Tongue (tissue), 2 donors: ENCODE measurements around the gene NOTCH1. TPM values are rescaled to one million over a fixed set of nuclear protein-coding genes. Genes with fewer than 3 reads are reported as not detected.

Experiments used
- DNase-seq: peaks from one replicate; pipeline ENCODE4 v3.0.0-alpha.2; 2015
- total RNA-seq: library from RNA; depleted of rRNA; stranded (reverse); fragments of >200 nt; gene quantifications from one replicate; pipeline ENCODE4 v1.2.3, GENCODE V29; 2014

Gene NOTCH1
- total RNA-seq, 1 donor from 2014 or later, result 45.4 TPM

DNA sequence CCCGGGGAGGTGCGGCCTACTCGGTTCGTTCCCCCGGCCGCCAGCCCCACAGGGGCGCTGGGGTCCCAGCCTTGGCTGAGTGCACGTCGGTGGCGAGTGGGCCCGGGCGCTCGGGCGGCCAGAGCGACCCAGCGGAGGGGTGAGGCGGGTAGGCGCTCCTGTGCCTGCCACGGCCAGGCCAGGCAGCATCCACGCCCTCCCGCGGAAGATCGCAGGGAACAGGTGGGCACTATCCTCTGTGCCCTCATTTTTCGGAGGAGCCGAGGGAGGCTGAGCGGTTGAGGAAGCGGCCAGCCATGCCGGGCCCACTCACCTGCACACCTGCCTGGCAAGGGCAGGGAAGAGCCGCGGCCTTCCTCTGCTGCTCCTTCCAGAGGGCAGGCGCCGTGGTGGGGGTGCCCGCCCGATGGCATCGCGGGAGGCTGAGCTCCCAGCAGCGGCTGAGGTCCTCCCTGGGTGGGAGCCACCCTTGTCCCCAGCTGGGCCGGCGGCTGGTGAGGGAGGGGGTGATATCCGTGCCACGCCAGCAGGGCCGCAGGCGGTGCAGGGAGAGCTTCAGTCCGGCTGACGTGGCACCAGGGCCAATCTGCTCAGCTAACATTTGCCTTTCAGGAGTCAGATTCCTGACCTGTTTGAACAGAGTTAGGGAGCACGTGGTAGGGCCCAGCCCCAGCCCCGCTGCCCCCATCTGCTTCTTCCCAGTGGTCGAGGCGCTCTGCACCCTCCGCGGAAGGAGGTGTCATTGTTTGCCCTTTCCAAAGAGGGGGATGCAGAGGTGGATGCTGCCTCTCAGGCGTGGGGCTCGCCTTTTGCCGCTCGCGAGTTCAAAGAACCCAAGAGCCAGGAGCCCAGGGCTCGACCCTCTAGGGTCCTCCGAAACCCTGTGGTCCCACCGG is 61.4 kb downstream of the NOTCH1 start:
- peak; percentile 12 for DNase-seq

DNA sequence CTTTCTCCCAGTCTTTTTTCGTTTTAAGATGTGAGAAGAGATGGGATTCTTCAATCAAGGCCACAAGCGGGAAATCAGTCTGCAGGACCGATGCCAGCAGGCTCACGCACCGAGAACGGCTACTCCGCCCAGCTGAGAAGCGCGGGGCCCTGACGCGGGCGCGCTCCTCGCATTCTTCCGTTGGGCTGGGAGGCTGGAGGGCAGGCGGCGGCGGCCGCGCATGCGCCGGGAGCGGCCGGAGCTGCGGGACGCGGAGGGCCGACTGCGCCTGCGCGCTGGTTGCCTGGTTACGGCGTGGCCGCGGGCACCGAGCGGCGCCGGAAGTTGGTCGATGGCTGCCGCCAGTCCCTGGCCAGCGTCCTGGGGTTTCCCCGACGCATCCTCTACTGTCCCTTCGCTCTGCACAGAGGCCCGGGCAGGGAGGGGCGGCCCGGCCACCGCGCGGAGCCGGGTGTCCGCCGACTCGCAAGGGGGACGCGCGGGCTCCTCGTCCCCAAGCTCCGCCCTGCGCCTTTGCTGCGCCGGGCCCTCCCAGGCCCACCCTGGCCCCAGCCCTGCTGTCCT is 62.2 kb downstream of the NOTCH1 start:
- DNase-seq, result peak; percentile 98

DNA sequence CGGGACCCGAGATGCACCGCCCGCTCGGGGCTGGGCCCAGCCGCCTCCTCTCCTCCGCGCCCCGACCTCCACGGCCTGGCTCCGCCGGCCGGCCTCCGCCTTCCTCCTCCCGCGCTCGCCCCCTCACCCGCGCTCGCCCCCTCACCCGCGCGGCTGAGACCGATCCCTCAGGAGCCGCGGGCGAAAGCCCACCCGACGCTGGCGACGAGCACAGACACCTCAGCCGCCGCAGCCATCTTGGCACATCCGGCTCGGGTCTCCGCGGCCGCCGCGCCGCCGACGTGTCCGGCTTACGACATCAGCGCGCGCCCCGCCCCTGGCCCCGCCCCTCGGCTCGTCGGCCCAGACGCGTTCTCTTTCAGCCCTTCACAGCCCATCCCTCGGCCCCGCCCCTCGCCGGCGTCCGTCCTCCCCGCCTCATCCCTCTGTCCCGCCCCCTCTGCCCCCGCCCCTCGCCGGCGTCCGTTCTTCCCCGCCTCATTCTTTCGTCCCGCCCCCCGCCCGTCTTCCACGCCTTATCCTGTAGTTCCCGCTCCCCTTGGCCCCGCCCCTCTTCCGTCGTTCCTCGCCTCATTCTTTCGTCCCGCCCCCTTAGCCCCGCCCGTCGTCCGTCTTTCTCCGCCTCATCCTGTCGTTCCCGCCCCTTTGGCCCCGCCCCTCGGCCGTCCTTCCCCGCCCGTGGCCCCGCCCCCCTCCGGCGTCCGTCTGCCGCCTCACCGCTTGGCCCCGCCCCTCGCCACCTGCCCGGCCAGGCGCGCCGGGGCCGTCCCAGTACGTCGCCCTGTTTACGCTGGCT is 62.9 kb downstream of the NOTCH1 start, which contains the start of gene SEC16A:
TSS of gene SEC16A (minus strand) at position 248 of the 796 bp plus-strand sequence. CDS start 5,425 bp downstream, outside the sequence.
- peak; percentile 100 for DNase-seq

DNA sequence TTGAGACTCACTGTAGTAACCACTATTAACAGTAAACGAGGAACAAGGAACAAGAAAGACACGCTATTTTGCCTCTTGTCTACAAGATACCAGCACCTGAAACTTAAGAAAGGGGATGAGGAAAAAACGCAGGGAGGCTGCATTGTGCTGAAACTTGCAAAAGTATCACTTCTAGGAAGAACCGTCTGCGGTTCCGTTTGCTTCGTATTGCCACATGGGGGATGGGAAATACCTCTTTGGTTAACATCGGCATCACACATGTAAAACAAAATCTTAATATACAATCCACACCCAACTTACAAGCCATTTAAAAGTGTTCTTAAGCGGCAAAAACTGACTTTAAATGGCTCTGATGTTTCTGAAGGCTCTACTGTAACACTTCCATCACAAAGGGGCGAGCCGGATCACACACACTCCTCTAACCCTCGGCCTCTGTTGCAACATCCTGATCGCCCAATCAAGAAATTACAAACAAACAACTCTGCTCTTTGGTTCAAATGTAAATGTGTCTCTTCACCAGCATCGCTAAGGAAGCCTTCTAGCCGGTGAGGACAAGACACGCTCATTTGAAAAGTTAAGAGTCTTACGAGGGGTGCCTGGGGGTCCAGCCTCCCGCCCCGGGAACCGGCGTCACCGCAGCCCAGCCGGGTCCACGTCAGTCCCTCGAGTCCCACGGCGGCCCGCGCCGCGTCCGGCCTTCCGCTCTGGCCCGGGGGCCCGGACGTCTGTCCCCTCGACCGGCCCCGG is 63.6 kb downstream of the NOTCH1 start:
- DNase-seq, result peak; percentile 48

DNA sequence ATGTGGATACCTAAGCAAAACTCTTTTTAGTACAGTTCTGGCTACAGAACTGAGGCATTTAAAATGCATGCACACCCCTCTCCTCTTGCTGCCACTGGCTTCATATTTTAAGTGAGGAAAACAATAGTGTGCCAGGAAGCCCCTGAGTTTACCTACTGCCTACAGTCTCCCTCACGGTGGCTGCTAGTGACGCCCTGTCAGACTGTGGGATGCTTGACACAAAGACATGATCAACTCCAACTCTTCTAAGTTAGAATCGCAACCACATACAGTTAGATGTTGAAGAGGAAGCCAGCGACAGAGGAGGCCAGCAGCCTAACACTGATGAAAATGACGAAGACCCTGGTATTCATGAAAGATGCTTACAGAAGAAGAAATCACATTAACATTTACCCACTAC is 64.3 kb downstream of the NOTCH1 start:
- DNase-seq, result no peak

DNA sequence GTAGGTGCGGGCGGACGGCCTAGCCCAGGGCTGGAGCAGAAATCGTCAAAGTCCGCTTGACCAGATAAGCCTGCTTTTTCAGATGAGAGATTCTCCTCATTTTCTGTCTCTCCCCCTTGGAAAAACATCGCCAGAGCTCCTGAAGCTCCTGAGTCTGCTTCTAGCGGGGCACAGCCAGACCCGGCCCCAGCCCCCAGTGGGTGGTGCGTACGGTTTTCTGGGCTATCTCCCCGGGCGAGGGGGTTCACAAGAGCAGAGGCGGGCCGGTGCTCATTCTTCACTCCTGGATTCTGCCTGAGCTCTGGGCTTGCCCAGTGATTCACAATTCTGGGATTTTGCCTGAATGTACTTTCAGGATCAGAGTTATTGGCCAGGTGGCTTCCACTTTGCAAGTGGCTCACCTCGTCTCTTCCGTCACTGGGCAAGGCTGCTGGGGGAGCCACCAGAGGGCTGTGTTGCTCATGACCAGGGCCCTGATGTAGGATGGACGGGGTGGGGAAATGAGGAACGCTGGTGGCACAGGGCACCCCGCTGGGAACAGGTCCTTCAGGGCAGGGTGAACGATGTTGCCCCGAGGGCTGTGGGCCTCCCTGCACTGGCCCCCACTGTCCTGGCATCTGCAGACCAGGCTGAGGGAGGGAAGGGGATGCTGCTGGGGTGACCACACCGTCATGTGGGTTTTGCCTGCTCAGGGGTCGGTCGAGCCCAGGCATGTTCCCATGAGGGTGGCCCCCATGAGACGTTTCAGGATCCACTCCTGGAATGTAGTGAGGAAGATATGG is 69.3 kb downstream of the NOTCH1 start:
- no peak for DNase-seq

DNA sequence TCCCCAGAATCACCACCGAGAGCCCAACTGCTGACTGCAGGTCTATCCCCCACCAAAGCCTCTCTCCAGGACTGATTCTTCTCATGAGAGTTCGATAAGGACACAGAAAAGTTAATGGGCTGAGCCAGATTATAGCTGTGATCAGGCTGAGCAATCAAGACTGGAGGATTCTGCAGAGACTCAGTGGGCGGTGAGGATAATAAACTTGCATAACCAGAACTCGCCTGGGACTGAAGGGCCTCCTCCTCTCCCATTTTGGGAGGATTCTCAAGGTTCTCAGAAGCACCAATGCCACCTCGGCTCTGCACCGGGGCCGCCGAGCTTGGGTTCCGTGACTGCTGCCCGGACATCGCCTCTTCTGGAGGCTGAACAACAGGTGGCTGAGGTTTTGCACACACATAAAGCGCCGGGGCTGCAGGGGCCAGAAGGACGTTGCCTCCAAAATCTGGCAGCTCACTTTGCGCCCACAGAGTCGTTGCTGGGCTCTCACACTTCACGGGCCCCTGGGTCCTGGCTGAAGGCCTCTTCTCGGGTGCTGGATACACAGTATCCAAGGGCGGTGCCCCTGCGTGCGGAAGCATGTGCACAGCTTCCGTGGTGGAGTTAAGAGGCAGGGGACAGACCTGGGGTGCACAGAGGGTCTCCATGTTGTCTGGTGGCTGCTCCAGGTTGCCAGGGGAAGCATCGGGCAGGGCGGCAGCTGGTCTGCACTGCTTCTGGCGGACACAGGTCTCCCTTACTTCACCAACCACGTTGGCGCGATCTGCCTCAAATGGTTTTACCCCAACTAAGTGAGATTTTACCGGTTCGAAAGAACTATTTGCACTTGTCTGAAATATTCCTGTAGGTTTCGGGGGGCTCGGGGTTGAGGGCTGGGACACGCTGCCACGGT is 70.6 kb downstream of the NOTCH1 start:
- no peak for DNase-seq

DNA sequence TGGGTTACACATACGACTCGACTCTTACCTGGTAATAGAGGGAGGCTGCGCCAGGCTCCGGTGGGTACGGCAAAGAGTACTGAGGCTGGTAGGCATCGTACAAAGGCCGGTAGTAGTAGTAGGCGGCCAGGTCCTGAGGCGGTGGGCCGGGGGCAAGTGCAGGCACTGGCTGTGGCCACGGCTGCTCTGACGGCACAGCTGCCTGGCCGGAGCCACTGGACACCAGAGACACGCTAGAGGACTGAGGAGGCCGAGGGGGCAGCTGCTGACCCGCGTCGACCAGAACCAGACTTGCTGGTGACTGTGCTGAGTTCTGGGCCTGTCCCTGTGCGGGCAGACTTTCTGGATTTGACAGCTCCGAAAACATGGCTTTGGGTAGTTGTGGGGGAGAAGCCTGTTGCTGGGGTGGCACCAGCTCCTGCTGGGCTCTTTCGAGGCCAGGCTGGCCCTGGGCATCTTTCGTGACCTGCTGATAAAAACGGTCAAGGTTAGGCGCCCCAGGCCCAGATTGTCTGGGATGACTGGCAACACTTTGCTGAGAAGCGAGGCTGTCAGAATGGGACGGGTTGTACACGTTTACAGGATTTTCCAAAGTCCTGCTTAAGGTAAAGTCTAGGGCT is 71.7 kb downstream of the NOTCH1 start:
- DNase-seq, result no peak

DNA sequence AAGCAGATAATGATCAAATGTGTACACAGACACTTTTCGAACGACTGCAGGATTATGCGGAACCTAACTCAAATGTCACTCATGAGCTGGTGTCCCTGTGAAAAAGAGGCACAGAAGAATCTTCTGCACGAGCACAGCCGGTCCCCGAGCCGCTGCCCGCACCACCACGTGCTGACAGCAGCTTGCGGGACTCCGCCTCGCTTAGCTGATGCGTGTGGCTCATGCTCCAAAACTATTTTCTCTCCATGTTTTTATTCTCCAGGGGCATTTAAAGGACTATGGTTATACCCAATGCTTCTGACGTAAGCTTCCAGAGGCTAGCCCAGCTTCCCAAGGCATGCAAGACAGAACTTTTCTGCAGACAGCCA is 72.5 kb downstream of the NOTCH1 start:
- DNase-seq, result no peak

DNA sequence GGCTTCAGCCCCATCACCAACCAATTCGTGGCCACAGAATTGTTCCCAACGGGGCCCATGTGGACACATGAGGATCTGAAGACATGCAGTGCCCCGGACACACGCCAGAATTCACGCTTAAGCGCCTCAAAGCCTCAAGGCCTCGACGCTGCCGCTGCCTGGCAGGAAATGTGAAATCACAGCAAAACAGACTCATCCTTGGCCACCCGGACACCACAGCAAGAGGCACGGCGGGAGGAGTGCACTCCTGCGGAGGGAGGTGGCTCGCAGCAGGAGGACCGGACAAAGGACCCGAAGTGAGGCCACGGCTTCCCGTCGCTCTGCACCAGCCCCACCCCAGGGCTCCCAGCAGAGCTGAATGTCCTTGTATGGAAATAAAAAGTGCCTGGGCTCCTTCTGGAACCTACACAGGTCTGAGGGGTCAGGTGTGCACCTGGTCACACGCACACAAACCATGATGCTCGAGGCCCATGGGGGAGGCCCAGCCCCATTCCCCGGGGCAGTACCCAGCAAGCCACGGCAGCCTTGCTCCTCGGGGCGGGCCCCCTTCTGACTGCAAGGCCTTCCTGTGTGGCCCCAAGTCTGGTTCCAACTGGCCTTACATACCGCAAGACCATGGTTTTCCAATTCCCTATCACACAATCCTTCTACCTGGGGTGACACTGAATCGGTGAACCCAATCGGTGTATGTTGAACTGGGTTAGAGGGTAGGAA is 73.1 kb downstream of the NOTCH1 start:
- no peak for DNase-seq

DNA sequence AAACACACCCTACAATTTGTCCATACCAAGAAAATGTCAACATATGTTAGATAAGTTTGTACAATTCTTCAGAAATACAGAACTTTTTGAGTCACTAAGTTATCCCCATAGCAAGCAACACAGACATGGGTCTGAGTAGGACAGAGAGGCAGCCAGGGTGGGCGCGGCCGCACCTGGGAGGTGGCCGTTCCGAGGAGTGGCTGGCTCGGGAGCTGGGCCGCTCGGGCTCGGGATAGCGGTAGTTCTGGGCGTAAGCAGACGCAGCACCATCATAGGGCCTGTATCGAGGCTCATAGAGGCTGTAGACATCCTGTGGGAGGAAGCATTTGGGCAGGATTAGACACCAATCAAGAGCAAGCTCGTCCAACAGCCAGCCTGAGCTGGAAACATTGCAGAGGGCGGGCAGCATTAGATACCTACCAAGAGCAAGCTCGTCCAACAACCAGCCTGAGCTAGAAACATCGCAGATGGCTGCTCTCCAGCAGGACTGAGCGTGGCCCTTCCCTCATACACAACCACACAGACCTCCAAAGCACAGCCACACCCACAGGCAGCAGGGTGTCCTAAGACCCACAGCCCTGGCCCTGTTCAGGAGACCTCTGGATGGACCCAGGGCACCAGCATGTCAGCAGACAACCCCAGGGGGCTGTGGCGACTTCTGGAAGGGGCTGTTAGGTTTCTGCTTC is 73.9 kb downstream of the NOTCH1 start:
- DNase-seq, result no peak

DNA sequence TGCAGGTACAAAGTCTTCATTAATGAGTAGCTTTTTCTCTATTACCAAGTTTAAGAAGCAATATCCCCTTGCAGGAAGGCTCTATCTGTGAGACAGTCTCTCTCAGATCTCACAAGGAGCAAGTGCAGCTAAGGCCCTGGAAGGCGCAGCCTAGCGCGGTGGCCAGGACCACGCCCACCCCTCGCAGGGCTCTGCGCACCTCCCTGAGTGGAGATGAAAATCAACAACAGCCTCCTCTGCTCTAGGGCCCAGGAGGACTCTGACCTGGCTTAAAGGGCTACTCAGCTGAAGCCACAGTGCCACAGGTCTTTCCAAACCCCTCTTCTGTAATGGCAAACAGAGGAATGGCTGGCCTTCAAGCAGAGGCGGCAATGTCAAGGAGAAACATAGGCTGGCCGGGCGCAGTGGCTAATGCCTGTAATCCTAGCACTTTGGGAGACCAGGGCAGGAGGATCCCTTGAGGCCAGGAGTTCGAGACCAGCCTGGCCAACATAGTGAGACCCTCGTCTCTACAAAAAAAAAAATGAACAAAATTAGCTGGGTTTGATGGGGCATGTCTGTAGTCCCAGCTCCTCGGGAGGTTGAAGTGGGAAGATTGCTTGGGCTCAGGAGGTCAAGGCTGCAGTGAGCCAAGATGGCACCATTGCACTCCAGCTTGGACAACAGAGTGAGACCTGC is 74.9 kb downstream of the NOTCH1 start:
- DNase-seq, result no peak

DNA sequence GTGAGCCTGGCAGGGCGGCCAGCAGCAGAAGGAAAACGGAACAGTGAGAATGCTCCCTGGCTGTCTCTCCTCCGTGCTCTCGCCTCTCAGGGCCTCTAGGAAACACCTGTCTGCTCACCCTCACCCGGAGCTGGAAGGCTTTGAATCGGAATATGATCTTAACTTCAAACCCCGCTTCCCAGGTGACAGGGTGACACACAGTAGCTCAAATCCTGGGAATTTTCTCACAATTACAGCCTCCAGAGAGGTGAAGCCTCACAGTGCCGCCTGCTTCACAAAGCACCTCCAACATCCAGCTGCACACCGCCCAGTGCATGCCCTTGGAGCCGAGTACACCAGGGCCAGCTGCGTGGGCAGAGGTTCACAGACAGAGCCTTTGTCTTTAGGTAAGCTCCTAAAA is 75.5 kb downstream of the NOTCH1 start:
- DNase-seq, result no peak

DNA sequence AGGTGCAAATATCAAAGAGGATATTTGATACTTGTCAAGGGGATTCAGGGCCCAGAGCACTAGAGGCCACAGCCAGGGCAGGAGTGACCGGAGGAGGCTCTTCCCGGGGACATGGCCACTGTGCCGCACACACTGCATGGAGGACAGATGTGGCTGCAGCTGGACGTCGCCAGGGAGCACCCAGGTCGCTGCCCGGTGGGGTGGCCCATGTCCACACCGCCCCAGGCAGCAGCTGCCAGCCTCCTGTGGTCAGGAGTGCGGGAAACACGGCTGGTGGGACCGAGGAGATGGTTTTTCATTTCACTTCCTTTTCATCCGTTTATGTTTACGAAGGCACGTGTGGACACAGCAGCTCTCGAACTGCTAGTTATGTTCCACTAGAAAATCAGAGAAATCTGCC is 78.1 kb downstream of the NOTCH1 start:
- no peak for DNase-seq

DNA sequence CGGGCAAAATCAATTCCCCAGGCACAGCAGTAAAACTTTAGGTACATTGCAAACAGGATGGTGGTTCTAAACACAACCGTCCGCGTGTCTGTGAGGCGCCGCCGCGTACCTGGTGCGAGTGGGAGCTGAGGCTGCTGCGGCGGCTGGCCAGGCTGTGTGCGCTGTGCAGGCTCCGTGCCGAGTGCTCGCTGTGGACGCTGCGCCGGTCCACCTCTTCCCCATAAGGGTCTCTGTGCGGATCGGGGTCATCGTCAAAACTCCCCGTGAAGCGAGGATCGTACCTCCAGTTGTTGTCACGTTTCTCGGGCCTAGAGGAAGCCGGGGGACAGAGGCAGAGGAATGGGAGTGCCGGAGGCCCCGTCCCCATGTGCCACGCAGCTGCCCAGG is 79.7 kb downstream of the NOTCH1 start:
- no peak for DNase-seq

DNA sequence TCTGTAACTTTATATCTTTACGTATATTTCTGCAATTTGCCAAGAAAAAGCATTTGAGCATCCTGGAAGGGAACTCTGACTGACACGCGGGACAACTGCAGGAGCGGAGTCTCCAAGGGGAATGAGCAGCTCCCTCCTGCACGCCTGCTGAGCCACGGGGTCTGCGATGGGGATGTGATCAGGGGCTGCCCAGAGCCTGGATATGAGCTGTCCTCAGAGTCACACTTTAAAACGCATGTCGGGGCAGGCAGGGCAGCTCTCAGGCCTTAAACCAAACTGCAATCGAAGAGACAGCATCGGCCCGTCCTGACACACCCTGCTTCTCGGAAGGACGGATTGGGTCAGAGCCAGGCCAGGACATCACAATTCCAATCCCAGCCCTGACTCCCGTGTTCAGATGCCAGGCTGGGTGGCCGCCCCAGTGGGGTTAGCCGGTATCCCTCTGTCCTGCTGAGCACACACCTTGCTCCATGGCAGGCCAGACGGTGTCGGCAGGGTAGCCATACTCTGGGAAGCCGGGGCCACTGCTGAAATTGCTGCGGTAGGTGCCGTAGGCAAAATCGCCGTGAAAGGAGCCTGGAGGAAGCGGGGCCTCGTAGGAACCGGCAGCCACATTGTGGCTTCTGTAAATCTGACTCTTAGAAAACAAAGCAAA is 80.2 kb downstream of the NOTCH1 start:
- DNase-seq, result no peak

DNA sequence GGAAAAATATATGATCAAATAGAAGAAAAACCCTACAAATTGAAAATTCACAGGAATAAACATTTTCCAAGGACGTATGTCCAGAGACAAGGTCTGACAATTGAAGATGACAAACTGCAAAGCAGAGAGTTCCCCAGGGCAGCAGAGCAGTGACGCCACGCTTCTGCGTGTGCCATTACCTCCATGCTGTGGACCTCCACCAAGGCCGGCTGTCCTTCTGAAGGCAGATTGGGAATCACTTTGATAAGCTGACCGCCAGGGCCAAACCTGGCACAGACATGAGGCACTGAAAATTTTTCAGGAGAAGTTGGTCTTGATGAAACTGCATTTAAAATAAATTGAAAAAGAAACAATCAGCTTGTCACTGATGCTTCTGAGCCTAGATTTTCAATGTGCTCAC is 81.6 kb downstream of the NOTCH1 start:
- DNase-seq, result no peak

DNA sequence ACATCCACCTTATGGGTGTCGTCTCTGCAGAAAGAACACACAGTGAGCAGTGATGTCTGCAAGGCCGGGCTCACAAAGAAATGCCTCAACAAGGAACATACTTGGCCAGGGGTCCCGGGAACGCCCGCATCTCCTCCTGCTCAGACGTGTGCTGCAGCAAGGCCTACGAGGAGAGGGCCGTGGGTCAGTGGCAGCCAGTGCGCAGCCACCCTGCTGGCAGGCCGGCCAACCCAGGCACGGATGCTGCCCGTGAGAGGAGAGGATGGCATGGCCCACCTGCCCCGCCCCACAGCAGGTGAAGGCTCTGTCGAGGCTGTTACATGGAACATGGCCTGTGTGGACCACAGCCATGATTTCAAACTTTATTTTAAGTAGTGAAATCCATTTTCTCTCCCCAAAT is 82.3 kb downstream of the NOTCH1 start:
- no peak for DNase-seq
